Measurements from ENCODE around the gene DAG1. TPM values are rescaled to one million over a fixed set of nuclear protein-coding genes. Genes with fewer than 3 reads are reported as not detected.
A peak's percentile ranks its signal among the peaks of the same experiment; 100 is the strongest.

DAG1 gene
- 111 and 114 TPM in 2 replicates for total RNA-seq (2014; rRNA removed)
- percentile 76 among the genes with signal in this experiment for Bru-seq, nascent RNA
- percentile 90 among the genes with signal in this experiment for BruChase-seq, experiment 1, labeled RNA remaining after a 6-hour chase
- percentile 80 among the genes with signal in this experiment for BruChase-seq, experiment 2, labeled RNA remaining after a 2-hour chase
- long read RNA-seq, full-length matches to known transcripts = 3 of 107 reads
- long read RNA-seq, partial matches to known transcripts = 0 of 107 reads
- long read RNA-seq, other reads (novel, unspliced or antisense) = 104 of 107 reads

DNA sequence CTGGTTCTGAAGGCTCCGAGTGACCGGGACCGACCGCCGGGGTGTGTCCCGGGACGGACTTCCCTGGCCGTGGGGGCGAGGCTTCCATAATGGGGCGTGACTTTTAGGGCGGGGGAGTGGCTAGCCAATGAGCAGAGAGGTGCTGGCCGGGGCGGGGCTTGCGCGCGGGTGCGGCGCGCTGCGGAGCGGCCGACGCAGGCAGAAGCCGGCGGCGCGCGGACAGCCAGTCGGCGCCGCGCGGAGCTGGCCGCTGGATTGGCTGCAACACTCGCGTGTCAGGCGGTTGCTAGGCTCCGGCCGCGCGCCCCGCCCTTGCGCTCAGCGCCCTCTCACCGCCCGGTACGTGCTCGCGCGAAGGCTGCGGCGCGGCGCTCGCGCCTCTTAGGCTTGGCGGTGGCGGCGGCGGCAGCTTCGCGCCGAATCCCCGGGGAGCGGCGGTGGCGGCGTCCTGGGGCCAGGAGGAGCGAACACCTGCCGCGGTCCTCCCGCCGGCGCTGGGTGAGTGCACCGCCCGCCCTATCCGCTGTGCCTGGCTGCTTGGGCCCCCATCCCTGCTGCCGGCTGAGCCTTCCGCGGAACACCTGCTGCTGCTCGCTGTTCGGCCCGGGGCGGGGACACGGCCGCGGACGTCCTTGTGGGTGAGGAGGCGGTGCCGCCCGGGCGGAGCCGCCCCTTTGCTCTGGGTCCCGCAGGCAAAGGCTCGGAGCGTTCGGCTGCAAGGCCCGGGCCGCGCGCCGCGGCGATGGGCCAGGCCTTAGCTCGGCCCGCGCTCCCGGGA, at the start of gene DAG1:
TSS of gene DAG1 (plus strand) at position 332 of the 778 bp plus-strand sequence. CDS start 40,268 bp downstream, outside the sequence.
- no peaks in the 10 kb centered on the region for H3K27me3 ChIP-seq (ENCODE audit: low read length)
- no peaks in the 10 kb centered on the region for H3K36me3 ChIP-seq (ENCODE audit: low read depth, low read length)
- peaks cover 20% of the 10 kb centered on the region for H3K4me1 ChIP-seq (ENCODE audit: insufficient read depth, low read length)
- H3K79me2 ChIP-seq (ENCODE audit: low read length) = peaks cover 42% of the 10 kb centered on the region
- H3K9ac ChIP-seq (ENCODE audit: low read length) = peak within 1 kb of the TSS; percentile 78
- H3K27ac ChIP-seq (ENCODE audit: low read length) = peak within 1 kb of the TSS; percentile 78
- POLR2A ChIA-PET (ENCODE audit: unreplicated experiment) = interaction anchor here (0.5 to 1.3 kb wide), 10 partner anchors 24 to 297 kb away, joined by 3 to 23 read pairs (median 6); partner anchors contain the start of gene RHOA
- no peaks in the 10 kb centered on the region for H4K20me1 ChIP-seq (ENCODE audit: low read length)
- H3K4me3 ChIP-seq (ENCODE audit: low read length) = peak within 1 kb of the TSS; percentile 72
- H3K9me3 ChIP-seq (ENCODE audit: low read length) = no peaks in the 10 kb centered on the region
- peak; percentile 86 for ATAC-seq
- no peaks in the 10 kb centered on the region for H3K9me2 ChIP-seq (replicated peaks; ENCODE audit: low read length)
- CTCF ChIA-PET = interaction anchor here (0.6 to 1.4 kb wide), 7 partner anchors 16 to 381 kb away, joined by 3 to 13 read pairs (median 7); no protein-coding TSS in a partner anchor
- peak; percentile 98 for DNase-seq
- BruUV-seq (replicated peaks) = no TSS peak
- intact Hi-C loops (cut with micrococcal nuclease) = loop anchor here (1.0 to 10.0 kb wide), 3 partner anchors 55 to 202 kb away; partner anchors contain the start of genes APEH and TCTA
- peak within 1 kb of the TSS; percentile 84 for H3K4me2 ChIP-seq (ENCODE audit: low read length)
- TF ChIP-seq, protein P1, sequence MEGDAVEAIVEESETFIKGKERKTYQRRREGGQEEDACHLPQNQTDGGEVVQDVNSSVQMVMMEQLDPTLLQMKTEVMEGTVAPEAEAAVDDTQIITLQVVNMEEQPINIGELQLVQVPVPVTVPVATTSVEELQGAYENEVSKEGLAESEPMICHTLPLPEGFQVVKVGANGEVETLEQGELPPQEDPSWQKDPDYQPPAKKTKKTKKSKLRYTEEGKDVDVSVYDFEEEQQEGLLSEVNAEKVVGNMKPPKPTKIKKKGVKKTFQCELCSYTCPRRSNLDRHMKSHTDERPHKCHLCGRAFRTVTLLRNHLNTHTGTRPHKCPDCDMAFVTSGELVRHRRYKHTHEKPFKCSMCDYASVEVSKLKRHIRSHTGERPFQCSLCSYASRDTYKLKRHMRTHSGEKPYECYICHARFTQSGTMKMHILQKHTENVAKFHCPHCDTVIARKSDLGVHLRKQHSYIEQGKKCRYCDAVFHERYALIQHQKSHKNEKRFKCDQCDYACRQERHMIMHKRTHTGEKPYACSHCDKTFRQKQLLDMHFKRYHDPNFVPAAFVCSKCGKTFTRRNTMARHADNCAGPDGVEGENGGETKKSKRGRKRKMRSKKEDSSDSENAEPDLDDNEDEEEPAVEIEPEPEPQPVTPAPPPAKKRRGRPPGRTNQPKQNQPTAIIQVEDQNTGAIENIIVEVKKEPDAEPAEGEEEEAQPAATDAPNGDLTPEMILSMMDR (conservative IDR thresholded peaks at IDR 0.05; ENCODE audit: low read depth, low read length) = no peak
- no peak for TF ChIP-seq EZH2phosphoT487 (IDR thresholded peaks at IDR 0.05; ENCODE audit: borderline replicate concordance, low read length)
- no peaks in the 10 kb centered on the region for H3F3A ChIP-seq (ENCODE audit: low read length, unreplicated experiment)
- H2AFZ ChIP-seq (ENCODE audit: low read length) = peak within 1 kb of the TSS; percentile 80

DNA sequence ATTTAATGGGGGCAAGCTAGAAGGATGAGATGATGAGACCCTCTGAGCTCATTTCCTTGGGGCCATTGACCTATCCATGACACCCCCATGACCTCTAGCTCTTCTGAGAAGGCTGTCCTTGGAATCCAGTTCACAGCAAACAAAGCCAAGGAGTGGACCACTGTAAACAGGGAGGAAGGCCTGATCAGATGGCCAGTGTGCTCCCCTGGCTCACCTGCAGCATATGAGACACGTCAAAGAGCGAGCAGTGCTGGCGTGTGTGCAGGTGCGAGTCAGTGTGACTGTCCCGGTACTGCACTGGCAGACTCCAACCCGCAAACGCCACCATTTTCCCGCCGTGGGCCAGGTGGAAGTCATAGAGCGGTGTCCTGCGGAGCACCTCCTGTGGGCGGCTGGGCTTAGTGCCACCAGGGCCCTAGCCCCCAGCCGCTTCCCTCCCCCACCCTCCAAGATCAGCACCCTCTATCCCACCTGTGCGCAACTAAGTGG, 48.1 kb upstream of the DAG1 start:
- ATAC-seq = no peak

More for the DNA sequence above, 48.1 kb upstream of the DAG1 start:
- Histone ChIP-seq H3K9me3 (ENCODE audit: low read length) (no peaks in the 10 kb centered on the region), H2AFZ (ENCODE audit: low read length) (no peak overlapping the region), H3K4me3 (ENCODE audit: low read length) (no peak overlapping the region), H3K27me3 (ENCODE audit: low read length) (no peaks in the 10 kb centered on the region), H3K4me1 (ENCODE audit: insufficient read depth, low read length) (peaks cover 24% of the 10 kb centered on the region), H3K36me3 (ENCODE audit: low read depth, low read length) (no peaks in the 10 kb centered on the region), H3K79me2 (ENCODE audit: low read length) (no peaks in the 10 kb centered on the region), H4K20me1 (ENCODE audit: low read length) (no peaks in the 10 kb centered on the region), H3K4me2 (ENCODE audit: low read length) (peak overlapping the region; percentile 6; the same call in 1 of the 2 replicates), H3K27ac (ENCODE audit: low read length) (peak overlapping the region; percentile 70), H3F3A (ENCODE audit: low read length, unreplicated experiment) (peaks cover 6% of the 10 kb centered on the region), H3K9me2 (replicated peaks; ENCODE audit: low read length) (no peaks in the 10 kb centered on the region), H3K9ac (ENCODE audit: low read length) (no peak overlapping the region)
- intact Hi-C loops (cut with micrococcal nuclease) = no loop called here
- POLR2A ChIA-PET (ENCODE audit: unreplicated experiment) = no interaction called here
- CTCF ChIA-PET = no interaction called here
- no peak for DNase-seq
- TF ChIP-seq, protein P1 (conservative IDR thresholded peaks at IDR 0.05; ENCODE audit: low read depth, low read length) = no peak
- no peak for TF ChIP-seq EZH2phosphoT487 (IDR thresholded peaks at IDR 0.05; ENCODE audit: borderline replicate concordance, low read length)
- no peak for TF ChIP-seq EZH2 (IDR thresholded peaks at IDR 0.05; ENCODE audit: low read length, unreplicated experiment)
- no TSS peak for BruUV-seq (replicated peaks)

Measured in PC-3 (cell line).